Calu3 (cell line): ENCODE measurements around the gene CENPX. TPM values are rescaled to one million over a fixed set of nuclear protein-coding genes. Genes with fewer than 3 reads are reported as not detected.

Source experiments
- BruUV-seq: library from RNA; stranded (reverse); fragments of 400-500 nt; replicated peaks from 2 replicates; lab custom pipeline; 2021; lab: Mats Ljungman, UMichigan
- CTCF ChIA-PET: fragments of 300-600 bp; sonication (Branson Sonifier 250); formaldehyde crosslinking; loops from one replicate; lab custom pipeline; 2022; ENCODE audit warnings: antibody characterized with exemption; lab: Charles Lee
- DNase-seq: peaks from one replicate; pipeline ENCODE4 v3.0.0; 2022
- H3K27ac Mint-ChIP-seq: one replicate; pipeline ENCODE4 v1.8.0; 2022; ENCODE audit warnings: mixed read lengths; ENCODE audit not compliant: unreplicated experiment
- H3K27me3 Mint-ChIP-seq: one replicate; pipeline ENCODE4 v1.8.0; 2022; ENCODE audit warnings: mixed read lengths; ENCODE audit not compliant: unreplicated experiment
- H3K36me3 Mint-ChIP-seq: one replicate; pipeline ENCODE4 v1.8.0; 2022; ENCODE audit warnings: mild to moderate bottlenecking, moderate library complexity, mixed read lengths; ENCODE audit not compliant: insufficient read depth, unreplicated experiment
- H3K4me1 Mint-ChIP-seq: one replicate; pipeline ENCODE4 v1.8.0; 2022; ENCODE audit warnings: mild to moderate bottlenecking, low read depth, mixed read lengths; ENCODE audit not compliant: unreplicated experiment
- H3K4me3 Mint-ChIP-seq: one replicate; pipeline ENCODE4 v1.8.0; 2022; ENCODE audit warnings: mild to moderate bottlenecking, low read depth, moderate library complexity, mixed read lengths; ENCODE audit not compliant: unreplicated experiment
- H3K9me3 Mint-ChIP-seq: one replicate; pipeline ENCODE4 v1.8.0; 2022; ENCODE audit warnings: low read depth, mixed read lengths; ENCODE audit not compliant: unreplicated experiment
- CTCF ChIP-seq: fragments of 200-600 bp; IDR thresholded peaks from one replicate; pipeline ENCODE4 v1.8.0; 2022; ENCODE audit warnings: antibody characterized with exemption; ENCODE audit not compliant: unreplicated experiment
- intact Hi-C: fragments of 100-400 bp; cut with micrococcal nuclease; formaldehyde crosslinking; loops from one replicate; pipeline ENCODE4 v1.10.0; 2022; ENCODE audit not compliant: unreplicated experiment
- total RNA-seq: library from RNA; stranded (reverse); gene quantifications from 2 replicates; pipeline ENCODE4 v1.2.3, GENCODE V29; 2022

CENPX gene
- total RNA-seq, 1 experiment from 2014 or later: 86.9 TPM

GRCh38 chr17:82010575-82011525, 11.8 kb downstream of the CENPX start:
- intact Hi-C loops: no loop called here
- no peak overlapping the region for H3K27ac Mint-ChIP-seq
- no peaks in the 10 kb centered on the region for H3K27me3 Mint-ChIP-seq
- H3K9me3 Mint-ChIP-seq: no peaks in the 10 kb centered on the region
- no peak overlapping the region for H3K4me3 Mint-ChIP-seq
- peaks cover 18% of the 10 kb centered on the region for H3K36me3 Mint-ChIP-seq
- CTCF ChIA-PET: interaction anchor here (1.0 kb wide), 1 partner anchor 9 kb away, joined by 5 read pairs; no protein-coding TSS in a partner anchor
- no TSS peak for BruUV-seq
- H3K4me1 Mint-ChIP-seq: no peaks in the 10 kb centered on the region
- no peak for DNase-seq
- no peak for TF ChIP-seq CTCF

- BruUV-seq: no TSS peak
- Mint-ChIP-seq H3K36me3 (peaks cover 18% of the 10 kb centered on the region), H3K4me1 (no peaks in the 10 kb centered on the region), H3K4me3 (no peak overlapping the region), H3K9me3 (no peaks in the 10 kb centered on the region), H3K27me3 (no peaks in the 10 kb centered on the region), H3K27ac (no peak overlapping the region)
- no peak for DNase-seq
- CTCF ChIA-PET: no interaction called here
- intact Hi-C loops: no loop called here
- TF ChIP-seq CTCF: no peak
These were observed 13.3 kb downstream of the CENPX start for GRCh38 chr17:82009413-82009812.

- DNase-seq: no peak
- H3K36me3 Mint-ChIP-seq: peaks cover 14% of the 10 kb centered on the region
- H3K4me1 Mint-ChIP-seq: no peaks in the 10 kb centered on the region
- CTCF ChIA-PET: interaction anchor here (0.6 kb wide), 1 partner anchor 14 kb away, joined by 5 read pairs; the partner anchor contains the start of genes CENPX and LRRC45
- no peak for TF ChIP-seq CTCF
- H3K4me3 Mint-ChIP-seq: no peak overlapping the region
- no peaks in the 10 kb centered on the region for H3K27me3 Mint-ChIP-seq
- H3K27ac Mint-ChIP-seq: no peak overlapping the region
- intact Hi-C loops: no loop called here
- BruUV-seq: no TSS peak
- no peaks in the 10 kb centered on the region for H3K9me3 Mint-ChIP-seq
These were observed 13.7 kb downstream of the CENPX start for GRCh38 chr17:82008941-82009405.

GRCh38 chr17:82008258-82008940, 14.3 kb downstream of the CENPX start:
- Mint-ChIP-seq H3K4me1 (no peaks in the 10 kb centered on the region), H3K36me3 (peaks cover 17% of the 10 kb centered on the region), H3K27me3 (no peaks in the 10 kb centered on the region), H3K27ac (no peak overlapping the region), H3K4me3 (no peak overlapping the region), H3K9me3 (no peaks in the 10 kb centered on the region)
- no peak for DNase-seq
- intact Hi-C loops: no loop called here
- no TSS peak for BruUV-seq
- no peak for TF ChIP-seq CTCF
- CTCF ChIA-PET: interaction anchor here (0.6 kb wide), 1 partner anchor 15 kb away, joined by 5 read pairs; the partner anchor contains the start of genes CENPX and LRRC45
